Esophagus muscularis mucosa (tissue), 3 donors: ENCODE measurements around the gene TNFRSF19.

Source experiments
- CTCF ChIP-seq, 3 experiments: fragments of 200-600 bp in 2 of 3; fragments of 450-650 bp in 1 of 3; sonication (generic) in 2 of 3; IDR thresholded peaks; one replicate each; pipeline ENCODE4 v1.5.1; 2017 to 2019; ENCODE audit warnings: antibody characterized with exemption in 3 of 3, mild to moderate bottlenecking in 2 of 3, moderate library complexity in 1 of 3
- POLR2A ChIP-seq: fragments of 450-650 bp; IDR thresholded peaks from one replicate; pipeline ENCODE4 v1.6.1; 2017; ENCODE audit warnings: antibody characterized with exemption, moderate library complexity, mild to moderate bottlenecking, low read depth

- TF ChIP-seq POLR2A, result no peak
- TF ChIP-seq CTCF (IDR thresholded peaks at IDR 0.05), result no peak
These were observed 28.2 kb downstream of the TNFRSF19 start for GRCh38 chr13:23598369-23598768.
